GM19099 (cell line): ENCODE measurements around the gene GRAP.

Experiments used
- POLR2A ChIP-seq: IDR thresholded peaks from 3 replicates; pipeline ENCODE4 v1.6.1; 2011; ENCODE audit warnings: low read depth; ENCODE audit not compliant: insufficient read length; ENCODE audit errors: extremely low read depth

GRAP gene

DNA sequence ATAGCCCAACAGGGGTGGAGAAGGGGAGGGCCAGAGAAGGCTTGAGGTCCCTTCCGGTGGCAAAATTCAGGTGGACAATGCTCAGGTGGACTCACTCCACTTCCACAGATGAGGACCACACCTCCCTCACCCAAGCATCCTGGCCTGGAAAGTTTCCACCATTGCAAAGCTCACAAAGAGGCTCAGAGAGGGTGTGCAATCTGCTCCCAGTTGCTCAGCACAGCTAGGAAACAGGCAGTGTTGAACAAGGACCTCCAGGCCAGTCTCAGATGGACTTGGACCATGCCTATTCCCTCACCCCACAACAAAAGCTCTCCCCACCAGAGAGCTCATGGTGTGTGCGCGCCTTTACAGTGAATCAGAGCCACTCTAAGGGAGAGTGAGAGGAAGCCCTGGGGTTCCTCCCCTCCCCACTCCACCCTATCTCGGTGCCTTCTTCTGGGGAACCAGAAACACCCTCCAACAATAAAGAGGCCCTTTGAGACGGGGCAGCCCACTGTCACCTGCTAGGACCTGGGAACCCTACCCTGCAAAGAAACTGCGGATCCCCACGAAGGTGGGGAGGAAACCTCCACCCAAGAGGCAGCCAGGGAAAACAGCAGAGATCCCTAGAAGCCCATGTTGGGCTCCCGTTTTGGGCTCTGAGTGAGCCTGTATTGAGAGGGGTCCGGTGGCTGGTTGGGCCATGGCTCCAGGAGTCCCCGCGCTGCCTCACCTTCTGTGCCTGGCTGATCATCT is 43.8 kb downstream of the GRAP start:
- TF ChIP-seq POLR2A: no peak

DNA sequence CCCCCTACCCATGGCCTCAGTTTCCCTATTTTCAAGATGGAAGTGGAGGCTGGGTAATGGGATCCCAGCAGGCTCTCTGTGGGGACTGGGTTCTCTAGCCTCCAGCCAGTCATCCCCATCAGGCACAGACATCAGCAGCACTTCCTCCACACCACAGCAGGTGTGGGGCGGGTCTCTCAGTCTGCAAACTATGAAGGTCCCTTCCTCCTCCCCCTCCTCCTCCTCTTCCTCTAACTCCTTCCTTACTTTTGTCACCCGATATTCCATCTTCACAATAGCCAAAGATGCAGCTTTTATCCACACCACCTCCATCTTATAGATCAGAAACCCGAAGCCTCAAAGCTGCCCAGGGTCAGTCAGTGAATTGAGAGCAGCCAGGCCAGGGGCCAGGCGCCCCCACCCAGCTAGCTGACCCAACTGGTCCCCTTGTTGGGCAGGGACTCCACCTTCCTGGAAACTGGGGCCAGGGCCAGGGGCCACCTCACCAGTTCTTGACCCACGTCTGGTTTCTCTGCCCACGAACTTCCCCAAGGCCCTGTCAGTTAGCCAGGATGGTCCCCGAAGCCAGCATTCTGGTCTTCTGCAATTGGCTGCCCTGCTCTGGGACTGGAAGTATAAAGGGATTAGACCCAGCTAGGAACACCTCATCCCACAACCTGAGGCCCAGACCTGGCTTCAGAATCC is 44.7 kb downstream of the GRAP start:
- TF ChIP-seq POLR2A: no peak

DNA sequence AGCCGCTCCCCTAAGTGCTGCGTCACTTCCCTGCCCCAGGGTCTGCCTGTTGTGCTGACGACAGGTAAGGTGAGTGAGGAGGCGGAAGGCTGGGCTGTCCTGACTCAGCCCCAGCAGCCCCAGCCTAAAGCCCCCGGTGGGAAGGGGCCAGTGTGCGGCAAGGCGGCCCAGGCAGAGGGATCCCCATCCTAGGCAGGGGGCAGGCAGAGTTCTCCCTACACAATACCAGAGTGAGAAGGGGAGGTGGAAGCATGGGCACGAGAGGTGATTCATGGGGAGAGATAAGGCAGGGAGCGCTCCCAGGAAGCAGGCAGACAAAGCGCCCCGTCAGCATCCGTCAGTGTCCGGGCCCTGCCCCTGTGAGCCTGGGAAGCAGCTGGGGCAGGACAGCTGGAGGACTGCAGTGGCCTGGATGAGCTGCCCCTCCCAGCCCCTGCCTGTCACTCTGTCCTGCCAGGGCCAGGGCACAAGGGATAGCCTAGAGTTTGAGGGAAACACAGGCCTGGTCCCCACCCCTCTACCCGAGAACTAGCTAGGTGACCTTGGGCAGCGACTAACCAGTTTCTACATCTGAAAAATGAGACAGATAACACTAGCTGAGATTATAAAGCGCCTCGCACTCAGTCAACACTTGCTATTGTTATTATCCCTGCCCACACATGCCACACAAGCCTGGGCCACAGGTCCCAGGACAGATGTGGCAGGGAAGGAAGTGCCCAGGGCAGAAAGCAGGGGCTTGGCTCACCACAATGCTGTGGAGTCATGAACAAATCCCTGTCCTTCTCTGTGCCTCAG is 46.0 kb downstream of the GRAP start:
- TF ChIP-seq POLR2A: no peak

DNA sequence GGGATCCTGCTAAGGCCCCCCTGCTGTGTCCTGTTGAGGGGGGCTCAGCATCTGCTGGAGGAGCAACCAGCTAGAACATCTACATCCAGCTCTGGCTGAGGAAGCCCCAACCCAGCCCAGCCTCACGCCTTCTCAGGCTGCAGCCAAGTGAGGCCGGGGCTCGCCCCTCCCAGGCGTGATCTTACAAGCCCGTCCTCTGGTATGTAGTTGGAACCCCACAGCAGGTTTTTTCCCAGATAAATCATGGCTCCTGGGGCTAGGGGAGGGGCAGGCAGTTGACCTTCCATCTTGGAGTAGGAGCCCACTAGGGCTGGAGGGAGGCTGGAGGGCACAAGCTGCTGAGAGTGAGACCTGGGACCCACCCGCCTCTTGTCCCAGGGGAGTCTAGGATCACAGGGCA is 46.8 kb downstream of the GRAP start:
- TF ChIP-seq POLR2A: no peak

DNA sequence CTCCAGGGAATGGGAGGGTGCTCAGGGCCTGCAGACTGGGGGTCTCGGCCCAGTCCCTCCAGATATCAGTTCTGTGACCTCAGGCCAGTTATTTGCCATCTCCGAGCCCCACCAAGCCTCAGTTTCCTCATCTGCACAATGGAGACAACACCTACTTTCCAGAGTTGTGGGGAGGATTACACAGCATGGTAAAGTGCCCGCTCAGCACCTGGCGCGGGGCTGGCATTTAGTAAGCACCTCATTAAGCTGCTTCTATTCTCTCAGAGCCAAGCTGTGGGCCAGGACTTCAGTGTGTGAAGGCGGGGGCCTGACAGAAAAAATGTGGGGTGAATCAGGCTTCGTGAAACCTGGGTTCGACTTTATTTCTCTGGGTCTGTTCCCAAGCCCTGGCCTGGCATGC is 47.4 kb downstream of the GRAP start:
- no peak for TF ChIP-seq POLR2A

DNA sequence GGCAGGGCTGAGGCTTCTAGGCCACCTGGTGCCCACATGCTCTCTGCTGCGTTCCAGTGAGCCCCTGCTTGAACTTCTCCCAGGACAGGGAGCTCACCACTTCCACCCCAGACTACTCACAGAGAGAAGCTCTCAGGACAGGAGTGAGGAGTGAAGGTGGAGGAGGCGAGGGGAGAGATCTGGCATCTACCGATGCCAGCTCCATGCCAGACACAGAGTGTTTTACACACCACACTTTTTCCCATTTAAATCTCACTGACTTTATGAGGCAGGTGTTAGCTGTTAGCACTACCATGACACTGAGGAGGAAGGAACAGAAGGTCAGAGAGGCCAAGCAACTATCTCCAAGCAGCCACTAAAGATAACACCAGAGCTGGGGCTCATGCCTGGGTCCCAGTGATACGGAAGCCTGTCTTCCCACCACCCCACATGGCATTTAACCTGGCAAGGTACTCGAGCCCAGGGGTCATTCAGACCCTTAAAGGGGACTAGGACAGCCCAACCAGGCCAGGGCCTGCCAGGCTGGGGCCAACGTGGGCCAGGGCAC is 49.0 kb downstream of the GRAP start:
- TF ChIP-seq POLR2A: no peak

DNA sequence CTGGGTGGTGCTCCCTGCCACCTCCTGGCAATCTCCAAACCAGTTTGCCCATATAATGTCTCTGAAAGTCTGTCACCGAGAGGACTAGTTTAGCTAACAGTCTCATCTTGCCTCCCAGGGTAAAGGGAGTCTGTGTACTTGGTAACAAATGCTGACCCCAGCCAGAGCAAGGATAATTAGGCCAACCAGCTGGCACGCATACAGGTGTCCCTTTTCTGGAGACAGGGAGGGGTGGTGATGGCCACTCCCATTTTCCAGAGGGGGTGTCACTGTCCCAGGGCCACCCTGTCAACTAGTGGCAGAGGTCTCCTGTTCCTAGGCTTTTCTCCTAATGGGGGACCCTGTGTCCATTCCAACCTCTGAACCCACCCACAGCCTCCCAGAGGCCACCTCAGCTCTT is 50.3 kb downstream of the GRAP start:
- TF ChIP-seq POLR2A: no peak

DNA sequence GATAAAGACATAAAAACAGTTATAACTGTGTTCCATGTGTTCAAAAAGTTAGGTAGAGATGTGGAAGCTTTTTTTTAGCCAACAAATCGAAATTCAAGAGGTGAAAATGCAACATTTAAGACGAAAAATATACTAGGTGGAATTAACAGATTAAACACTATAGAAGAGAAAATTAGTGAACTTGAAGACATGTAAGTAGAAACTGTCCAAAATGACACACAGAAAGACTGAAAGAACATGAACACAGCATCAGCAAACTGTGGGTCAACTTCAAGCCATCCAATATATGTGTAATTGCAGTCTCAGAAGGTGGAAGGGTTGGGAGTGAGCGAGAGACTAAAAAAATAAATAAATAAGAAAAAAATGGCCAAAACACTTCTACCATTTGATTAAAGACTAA is 51.5 kb downstream of the GRAP start:
- no peak for TF ChIP-seq POLR2A

DNA sequence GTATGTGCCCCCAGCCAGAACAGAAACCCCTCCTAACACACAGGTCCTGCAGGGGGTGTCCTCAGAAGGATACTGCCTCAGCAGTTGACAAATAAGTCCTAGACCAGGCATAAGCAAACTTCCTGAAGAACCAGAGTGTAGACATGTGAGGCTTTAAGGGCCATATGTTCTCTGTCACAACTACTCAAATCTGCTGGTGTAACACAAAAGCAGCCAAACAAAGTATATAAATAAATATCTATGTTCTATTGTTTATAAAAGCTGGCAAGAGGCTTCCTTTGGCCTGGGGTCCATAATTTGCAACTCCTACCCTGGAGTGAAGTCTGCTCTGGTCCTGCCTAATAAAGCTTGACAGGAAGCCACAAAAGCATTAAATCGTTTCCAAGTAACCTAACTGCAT is 52.1 kb downstream of the GRAP start:
- TF ChIP-seq POLR2A: no peak

DNA sequence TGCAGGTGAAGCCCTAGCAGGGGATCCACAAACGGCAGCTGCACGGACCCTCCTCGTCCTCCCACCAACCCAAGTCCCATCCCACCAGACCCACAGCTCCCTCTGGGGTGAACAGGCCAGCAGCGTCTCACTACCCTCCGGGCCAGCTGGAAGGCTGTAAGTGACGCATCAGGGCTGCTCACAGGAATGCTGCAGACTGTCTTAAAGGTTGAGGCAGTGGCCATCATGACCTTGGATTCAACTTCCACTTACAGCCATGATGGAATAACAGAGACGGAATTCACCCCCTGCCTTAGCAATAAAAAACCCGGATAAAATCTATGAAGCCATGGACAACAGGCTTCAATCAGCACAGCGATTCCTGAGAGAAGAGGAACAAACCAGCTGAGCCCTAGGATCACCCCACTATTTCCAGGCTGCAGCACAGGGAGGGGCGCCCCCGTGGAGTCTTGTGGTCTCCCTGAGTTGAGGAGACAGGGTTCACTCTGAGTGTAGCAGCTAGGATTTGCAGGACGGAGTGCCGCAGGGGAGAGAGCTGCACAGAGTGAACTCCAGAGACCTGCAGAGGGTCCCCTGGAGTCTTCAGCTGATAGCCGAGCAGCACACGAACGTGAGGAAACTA is 52.7 kb downstream of the GRAP start:
- no peak for TF ChIP-seq POLR2A

DNA sequence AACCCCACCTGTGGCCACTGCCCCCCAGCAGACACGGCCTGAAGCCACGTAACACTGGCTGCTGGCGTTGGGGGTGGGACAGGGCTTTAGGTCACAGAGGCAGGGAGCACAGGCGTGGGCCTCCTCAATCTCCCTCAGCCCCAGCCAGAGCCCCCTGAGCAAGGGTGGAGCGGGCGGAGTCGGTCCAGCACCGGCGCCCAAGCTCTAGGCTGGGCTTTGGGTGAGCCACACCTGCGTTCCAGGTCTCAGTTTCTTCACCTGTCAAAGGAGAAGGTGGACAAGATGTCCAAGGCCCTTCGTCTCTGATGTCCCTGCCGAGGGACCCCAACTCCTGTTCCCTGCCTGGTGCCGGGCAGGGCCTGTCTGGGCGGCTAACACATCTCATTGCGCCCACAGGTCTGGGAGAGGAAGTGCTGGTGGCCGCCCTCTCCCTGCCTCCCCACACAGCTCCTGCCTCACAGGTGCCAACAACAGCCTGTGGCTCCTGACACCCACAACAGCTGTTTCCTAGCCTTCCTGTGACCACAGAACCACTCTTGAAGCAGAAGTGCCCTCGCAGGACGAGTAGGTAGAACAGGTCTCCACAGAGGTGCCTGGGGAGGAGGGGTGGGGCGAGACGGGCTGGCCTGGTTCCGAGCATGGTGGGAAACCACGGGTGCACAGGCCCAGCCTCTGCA is 54.2 kb downstream of the GRAP start:
- TF ChIP-seq POLR2A: no peak

DNA sequence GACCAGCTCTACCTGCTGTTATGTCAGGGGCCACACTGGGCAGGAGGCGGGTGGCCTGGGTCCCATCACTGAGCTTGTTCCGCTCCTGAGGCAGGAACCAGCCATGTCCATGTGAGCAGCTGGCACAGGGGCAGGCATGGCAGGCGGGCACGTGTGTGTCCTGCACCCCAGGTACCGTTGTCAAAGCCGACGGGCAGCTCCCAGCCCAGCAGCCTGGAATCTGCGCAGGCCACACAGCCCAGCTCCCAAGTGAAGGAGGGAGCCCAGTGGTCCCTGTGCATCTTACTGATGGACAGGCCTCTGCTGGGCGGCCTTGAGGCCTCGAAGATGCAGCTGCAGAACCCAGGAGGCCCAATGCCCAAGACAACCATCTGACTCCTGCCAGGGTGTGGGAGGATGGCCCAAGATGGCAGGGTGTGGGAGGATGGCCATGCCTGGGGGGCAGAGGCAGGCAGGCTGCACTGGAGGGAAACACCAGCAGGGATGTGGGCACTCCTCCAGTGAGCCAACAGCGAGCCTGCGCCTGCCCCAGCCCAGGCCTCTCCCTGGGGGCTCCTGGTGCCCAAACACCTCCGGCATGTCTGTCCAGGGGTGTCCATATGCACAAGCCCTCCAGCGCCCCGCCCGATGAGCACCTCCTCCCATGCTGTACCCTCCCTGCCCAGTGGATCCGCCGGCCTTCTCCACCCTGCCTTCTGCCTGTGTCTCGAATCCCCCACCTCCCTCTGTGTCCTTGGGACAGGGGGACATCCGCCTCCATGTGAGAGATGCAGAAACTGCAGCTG is 55.0 kb downstream of the GRAP start:
- no peak for TF ChIP-seq POLR2A

DNA sequence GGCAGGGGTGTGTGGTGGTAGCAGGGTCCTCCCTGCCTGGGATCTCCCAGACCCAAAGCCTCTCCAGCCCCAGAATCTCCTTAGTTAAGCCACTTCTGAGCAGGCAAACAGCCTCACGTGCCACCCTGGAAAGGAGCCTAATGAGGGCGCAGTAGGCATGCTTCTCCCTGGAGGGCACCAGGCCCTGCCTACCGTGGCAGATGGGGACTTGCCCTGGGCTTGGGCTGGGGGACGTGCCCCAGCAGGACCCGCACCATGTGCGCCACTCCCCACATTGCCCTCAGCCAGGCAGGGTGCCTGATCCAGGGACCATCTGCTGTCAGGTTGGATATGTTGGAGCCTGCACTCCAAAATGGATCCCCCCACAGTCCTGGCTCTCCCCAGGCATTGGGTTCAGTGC is 56.4 kb downstream of the GRAP start:
- TF ChIP-seq POLR2A: no peak

DNA sequence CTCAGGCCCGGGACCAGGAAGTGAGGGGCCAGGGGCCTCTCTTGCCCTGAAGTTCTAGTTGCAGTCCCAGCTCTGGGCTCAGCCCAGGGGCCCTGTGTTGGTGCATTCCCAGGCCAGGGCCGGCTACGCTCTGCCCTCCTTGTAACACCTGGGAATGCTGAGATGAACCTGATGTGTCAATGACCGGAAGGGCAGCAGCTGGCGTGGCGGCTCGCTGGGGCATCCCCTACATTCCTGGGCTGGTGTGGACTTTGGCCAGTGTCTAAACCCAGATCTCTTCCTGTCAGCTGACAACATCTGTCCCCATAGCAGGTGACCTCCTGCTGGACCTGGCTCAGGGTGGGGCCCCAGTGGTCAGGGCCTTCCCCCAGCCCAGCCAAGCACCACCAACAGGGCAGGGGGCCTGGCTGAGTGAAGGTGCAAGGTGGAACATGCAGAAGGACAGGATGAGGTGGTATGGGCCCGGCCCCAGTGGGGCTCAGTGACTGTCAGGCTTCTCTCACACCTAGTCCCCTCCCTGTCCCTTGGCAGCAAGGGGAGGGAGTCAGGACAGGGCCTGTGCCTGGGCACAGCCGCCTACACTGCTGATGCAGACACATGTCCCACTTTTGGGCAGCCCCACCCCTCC is 58.1 kb downstream of the GRAP start:
- no peak for TF ChIP-seq POLR2A
